GOT3 (cell line): ENCODE measurements around the gene RAD51B.

Source experiments
- DNase-seq: peaks from one replicate; lab custom pipeline; 2025; ENCODE audit warnings: mixed read lengths; lab: John Stamatoyannopoulos, UW

The RAD51B gene

DNA sequence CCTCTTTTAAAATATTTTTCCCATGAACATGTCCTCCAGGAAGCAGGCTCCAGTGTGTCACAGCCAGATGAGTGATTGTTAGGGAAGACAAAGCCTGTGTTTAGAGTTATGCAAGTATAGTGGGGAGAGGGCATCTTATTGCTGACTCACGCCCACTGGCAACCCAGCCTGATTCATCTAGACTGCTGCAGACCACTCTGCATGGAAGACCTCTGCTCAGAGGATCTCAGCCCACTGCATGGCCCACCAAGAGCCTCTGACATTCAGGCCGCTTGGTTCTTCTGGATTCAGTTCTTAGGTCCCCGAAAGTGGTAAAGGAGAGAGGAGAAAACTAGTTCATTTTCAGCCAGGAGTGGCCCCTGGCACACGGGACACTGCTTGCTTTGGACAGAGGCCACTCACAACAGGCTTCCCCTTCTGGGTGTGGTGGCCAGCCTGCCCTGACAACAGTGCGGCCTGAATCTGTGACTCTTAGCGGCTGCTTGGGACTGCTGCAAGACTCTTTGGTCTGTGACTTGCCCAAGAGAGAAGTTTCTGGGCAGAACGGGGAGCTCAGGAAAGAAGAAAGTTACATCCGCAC is 707.0 kb downstream of the RAD51B start:
- DNase-seq = no peak

DNA sequence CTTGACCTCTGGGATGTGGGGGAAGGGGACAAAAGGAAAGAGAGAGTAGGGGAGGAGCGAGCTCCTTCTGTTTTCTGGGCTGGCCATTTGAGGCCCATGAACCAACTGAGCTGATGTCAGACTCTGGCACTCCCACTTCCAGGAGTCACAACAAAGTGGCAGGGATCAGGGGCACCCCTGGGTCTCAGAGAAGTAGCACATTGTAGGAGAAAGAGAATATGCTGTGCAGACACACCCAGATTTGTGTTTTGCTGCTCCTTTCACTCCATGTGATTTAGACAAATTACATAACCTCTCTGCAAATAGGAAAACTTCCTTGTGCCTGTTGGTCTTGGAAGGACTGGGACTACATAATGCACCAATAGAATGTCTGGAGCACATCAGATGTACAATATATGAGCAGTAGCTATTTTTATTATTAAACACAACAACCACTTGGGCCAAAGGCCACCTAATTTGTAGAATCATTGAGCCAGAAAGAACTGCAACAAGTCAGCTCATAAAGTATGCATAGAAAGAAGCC is 707.8 kb downstream of the RAD51B start:
- no peak for DNase-seq

DNA sequence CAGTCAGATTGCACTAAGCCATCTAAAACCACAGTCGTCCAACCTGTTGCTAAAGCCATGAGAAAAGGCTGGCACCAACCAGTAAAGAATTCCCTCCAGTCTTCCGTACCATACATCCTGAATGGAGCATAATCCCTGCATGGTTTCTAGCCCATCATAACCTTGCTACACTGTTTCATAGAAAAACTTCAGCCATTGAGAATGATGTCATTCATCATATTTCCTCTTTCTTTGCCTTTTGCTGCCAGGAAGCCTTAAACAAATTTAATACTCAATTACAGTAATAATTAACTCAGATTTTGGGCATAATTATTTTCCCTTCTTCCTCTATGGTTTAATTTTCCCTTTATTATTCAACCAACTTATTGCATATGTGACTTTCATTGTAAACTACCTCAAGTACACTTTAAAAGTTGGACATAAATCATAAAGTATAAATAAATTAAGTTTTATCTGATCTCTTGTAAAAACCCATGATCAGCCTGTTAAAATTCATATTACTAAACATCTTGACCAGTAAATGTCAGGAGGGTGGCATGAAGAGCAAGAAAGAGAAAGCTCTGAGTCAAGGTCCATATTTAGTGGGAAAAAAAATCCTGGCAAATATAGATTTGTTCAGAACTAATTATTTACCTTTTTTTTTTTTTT is 708.6 kb downstream of the RAD51B start:
- DNase-seq = no peak

DNA sequence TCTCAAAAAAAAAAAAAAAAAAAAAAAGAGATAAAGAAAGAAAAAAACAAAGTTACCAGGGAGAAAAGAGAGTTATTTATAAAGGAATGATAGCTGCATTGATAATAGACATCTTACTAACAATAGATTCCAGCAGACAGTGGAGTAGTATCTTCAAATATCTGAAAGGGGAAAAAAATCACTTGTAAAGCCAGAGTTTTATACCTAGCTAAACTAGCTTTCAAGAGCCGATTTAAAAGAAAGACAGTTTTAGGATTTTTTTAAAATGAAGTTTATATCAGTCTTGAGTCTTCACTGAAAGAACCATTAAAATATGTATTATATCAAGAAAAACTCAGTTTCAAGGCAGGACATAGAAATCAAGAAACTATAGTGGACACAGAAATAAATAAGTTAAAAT is 710.9 kb downstream of the RAD51B start:
- DNase-seq = no peak

DNA sequence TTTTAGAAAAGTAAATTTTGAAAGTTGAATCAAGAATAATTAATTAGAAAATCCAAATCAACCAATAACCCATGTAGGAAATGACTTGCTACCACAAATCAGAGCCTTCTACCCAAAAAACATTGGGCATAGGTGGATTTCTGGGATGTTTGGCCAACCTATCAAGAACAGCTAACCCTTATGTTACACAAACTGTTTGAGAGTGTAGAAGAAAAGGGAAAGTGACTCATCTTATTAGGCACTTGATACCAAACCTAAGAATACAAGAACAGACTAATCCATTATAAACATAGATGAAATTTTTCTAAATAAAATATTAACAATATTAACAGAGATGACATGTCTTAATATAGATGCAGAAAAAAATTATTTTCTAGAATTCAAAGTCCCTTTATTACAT is 712.9 kb downstream of the RAD51B start:
- no peak for DNase-seq

DNA sequence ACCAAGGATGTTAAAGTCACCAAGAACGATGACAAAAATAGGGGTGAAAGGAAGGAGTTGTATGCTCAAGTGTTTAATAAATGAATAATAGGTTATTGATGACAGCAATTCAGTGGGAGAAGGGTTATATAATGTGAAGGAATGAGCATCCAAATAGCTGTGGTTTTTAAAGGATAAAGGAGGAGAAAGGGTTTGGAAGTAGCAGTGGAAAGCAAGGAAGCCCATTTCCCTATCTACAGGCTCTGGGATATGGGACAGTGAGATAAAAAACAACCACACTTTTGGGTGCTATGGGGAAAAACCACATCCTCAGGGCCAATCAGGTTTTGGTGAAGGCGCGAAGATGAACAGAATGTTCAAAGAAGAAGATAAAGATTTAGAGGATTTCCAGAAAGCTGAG is 714.7 kb downstream of the RAD51B start:
- no peak for DNase-seq

DNA sequence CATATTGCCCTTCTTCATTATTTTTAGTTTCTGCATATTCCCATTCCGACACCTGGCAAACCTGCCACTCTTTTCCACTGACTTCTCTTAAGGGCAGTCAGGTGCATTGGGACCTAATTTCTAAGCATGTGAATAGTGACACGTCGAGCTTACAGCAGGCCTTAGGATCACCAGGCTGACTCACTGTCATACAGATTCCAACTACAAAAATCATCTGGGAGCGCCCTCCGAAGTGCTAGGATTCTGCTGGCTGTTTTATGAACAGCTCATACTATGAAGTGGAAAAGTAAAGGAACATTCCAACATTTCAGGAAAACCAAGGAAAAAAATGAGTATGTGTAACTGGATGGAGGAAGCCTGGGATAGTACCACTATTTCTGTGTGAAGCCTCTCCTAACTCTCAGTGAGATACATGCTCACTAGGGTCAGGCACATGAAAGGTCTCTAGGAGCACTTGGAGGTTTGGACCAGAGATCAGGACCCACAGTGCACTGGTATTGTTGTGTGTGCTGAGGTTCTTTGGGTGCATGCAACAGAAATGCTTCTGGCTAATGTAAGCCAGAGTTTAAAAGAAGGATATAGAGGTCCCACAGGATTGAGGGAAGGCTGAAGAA is 715.9 kb downstream of the RAD51B start:
- no peak for DNase-seq

DNA sequence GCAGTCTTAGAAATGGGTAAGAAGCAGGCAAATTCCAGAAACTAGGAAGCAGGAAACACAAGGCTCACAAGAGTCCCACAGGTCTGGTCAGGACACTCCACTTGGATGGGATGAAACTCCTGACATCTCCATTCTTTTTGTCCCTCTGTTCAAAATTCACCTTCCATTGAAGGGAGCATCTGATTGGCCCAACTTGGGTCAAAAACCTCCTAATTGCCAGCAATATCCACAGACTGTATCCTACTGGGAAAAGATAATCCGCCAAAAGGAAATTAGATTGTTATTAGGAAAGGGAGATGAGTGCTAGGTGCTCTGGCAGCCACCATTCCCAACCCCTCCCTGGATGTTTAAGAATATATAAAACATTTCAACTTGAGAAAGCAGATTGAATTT is 716.4 kb downstream of the RAD51B start:
- no peak for DNase-seq

DNA sequence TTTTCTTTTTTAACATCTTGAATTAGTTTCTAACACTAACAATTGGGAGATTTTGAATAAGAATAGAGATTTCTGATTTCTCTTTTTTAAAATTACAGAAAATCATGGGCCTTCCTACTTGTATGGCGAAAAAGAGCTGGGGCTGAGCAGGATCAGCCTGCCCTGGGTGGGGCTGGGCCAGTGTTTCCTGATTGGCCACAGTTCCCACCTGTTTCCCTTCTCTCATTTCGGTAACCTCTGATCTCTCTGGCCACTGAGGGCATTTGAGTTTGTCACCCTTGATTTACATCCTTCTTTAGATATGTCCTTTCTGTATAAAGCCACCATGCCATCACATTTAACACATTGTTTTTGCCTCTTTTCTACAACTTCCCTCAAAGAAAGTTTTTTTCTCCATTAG is 719.1 kb downstream of the RAD51B start:
- DNase-seq = no peak

DNA sequence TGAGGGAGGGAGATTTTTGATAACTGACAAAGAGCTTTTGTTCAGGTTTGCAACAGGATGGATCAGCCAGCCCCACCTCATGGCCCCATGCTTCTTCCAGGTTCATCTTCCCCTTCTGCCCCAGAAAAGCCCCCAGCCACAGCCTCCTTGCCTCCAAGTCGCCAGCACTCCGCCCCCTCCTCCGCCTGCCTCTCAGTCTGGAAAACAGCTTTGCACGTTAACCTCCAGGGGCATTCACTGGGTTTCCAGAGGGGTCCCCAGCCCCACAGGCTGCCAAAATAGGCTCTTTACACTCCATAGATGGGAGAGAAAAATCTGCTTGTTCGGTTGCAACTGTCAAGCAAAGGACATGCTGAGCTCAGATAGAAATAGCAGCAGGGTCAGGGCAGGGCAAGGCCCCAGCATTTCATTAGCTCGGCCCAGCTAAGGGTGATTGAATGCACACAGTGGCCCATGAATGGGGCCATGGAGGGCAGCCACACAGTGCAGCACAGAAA is 719.7 kb downstream of the RAD51B start:
- DNase-seq = no peak

DNA sequence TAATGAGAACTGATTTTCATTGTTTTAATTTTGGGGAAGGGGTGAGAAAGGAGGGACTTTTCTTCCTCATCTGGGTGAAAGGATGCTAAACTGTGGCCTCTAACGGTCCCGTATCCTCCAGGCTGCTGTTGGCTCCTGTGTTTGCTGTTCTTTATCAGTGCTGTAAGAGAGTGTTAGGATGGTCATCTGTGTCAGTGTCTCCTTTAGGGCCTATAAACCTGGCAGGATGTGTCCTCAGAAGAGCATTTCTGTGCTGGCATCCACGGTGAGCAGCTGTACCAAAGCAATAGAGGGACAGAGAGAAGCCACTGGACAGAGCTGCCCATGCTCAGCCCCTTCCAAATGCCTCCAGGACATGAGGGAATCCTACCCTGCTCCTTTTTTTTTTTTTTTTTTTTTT is 720.2 kb downstream of the RAD51B start:
- no peak for DNase-seq

DNA sequence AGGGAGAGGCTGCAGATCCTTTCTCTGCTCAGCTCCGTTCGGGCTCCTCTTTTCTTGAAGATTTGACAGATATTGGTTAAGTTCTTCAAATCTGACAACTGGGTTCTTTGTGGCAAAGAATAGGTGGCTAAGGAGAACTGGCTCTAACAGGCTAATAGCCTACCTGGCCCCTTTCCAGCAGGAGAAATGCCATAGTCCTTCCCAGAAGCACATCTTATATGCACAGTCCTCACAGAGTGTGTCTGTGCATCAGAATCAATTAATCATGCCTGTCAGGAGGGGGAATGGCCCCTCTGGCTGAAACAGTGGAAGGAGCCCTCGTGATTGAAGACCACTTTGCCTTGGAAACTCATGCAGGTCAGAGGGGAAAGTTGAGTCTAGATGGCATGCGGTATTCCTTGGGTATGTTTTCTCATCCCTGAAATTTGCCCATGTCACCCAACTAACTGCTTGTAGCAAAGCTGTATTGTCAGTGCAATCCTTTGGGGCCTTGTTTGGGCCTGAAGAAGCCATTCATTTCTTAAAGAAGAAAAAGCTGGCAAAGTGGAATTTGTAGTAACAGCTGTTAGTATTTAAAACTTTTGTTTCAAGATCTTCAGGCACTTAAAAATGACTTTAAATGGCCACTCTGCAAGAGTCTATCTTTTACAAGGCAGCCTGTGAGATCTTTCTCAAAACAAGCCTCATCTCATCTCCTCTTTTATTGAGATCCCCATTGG is 721.8 kb downstream of the RAD51B start:
- no peak for DNase-seq

DNA sequence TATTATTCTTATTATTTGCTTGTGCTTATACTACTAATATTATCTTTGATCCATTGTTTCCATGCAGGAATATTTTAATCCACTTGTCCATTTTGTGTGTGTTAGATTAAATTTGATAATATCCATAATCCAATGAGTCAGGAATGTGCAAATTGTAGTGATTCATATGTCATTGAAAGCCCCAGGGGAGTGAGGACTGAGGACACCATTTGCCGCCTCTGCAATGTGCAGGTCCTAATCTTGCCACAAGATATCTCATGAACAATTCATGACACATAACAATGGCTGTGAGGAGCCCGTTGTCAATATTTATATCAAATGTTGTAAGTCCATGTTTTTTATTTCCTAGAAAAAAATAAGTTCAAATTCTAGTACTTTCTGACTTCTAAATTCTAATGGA is 722.8 kb downstream of the RAD51B start:
- no peak for DNase-seq

DNA sequence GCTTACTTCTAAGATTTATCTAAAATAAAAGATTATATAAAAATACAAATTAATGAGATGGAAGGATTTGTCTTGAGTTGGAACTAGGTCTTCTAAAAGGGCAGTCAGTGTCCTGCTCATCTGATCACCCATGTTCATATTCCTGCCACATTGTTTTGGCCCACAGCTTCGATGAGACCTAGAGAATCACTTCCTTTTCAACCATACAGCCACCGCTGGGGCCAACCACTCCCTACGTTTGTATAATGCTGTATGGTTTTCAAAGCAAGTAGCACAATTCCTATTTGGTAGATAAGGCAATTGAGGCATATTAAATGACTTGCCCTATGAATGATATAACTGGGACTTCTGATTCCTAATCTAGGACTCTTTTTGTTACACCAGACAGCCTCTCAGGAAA is 723.9 kb downstream of the RAD51B start:
- no peak for DNase-seq

DNA sequence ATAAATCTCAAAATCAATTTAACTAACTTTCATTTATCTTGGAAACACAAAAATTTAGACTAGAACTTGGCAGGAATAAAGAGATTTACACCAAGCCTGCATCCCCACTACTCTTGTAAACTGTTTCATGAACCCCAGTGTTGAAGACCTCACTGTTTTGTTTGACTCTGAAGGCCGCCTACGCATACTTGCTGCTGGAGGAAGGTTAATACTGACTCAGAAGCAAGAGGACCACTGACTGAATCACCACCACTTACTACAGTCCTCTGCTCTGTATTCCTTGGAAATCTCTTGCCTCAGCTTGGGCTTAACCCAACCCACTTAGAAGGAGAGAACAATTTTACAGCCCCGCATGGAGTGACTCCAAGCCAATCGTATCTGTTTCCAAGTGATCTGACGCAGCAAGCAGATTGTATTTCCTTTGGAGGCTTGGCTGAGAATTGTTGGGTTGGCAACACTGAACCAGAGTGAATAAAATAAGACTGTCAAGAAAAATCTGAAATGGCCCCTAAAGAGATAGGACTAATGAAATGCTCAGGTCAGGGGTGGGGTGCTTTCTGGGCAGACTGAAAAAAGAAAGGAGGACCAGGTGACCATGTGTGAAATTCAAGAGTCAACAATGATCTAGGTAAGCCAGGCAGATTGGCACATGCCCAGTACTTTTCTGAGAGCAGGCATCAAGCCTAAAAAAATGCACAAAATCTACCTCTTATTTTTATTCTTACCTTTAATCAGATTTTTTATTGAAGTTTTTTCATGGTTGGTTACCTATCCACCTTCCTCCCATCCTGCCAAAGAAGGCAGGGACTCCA is 724.7 kb downstream of the RAD51B start:
- DNase-seq = no peak

DNA sequence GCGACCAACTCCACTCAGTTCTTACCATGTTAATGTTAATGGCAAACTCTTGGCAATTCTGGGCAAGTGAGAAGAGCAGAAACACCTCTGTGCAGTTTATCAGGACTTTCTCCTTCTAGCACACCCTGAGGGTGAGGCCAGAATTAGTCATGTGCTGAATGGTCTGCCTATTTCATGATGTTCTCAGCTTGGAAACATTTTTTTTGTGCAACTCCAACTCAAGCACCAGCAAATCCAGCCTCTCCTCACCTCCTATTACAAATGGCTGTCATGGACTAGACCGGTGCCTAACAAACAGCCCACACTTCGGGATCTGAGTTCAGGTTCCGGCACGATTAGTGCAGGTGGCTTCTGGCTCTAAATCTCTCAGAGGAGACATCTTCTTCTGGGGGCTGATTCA is 727.3 kb downstream of the RAD51B start:
- no peak for DNase-seq

DNA sequence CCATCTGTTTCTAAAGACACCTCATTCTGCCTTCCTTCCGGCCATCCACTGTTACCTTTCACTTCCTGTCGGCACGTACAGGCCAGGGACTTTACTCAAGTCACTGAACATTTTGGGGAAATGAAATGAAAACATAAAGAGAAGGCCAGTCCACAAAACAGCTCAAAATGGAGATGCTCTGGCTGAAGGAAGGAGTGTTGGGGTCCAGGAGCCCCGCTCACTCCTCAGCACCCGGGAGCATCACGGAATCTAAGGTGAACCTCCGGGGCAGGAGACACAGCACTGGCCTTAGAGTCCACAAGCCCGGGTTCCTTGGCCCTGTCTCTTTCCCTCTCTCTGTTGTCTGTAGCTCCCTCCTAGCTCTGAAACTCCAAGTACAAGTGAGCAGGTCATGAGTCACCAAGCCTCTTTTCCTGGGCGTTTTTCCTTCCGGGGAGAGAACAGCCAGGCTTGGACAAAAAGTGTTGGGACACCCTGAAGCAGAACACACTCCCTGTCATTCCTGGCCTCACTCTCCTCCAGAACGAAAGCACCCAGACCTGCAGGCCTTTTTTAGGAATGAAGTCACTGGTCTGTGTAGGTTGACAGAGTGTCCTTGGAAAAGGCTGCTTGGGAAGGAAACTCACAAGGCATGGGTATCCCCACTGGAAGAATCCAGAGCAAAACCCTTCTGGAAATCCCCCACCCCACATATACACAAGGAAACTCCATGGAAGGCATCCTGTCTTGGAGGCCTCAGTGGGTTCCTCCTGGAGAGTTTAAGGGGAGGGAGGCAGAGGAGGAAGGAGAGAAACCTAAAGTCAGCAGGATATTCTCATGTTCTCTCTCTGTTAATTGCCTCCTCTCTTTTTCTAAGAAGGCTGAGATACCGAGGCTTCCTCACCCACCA is 728.0 kb downstream of the RAD51B start:
- DNase-seq = no peak

DNA sequence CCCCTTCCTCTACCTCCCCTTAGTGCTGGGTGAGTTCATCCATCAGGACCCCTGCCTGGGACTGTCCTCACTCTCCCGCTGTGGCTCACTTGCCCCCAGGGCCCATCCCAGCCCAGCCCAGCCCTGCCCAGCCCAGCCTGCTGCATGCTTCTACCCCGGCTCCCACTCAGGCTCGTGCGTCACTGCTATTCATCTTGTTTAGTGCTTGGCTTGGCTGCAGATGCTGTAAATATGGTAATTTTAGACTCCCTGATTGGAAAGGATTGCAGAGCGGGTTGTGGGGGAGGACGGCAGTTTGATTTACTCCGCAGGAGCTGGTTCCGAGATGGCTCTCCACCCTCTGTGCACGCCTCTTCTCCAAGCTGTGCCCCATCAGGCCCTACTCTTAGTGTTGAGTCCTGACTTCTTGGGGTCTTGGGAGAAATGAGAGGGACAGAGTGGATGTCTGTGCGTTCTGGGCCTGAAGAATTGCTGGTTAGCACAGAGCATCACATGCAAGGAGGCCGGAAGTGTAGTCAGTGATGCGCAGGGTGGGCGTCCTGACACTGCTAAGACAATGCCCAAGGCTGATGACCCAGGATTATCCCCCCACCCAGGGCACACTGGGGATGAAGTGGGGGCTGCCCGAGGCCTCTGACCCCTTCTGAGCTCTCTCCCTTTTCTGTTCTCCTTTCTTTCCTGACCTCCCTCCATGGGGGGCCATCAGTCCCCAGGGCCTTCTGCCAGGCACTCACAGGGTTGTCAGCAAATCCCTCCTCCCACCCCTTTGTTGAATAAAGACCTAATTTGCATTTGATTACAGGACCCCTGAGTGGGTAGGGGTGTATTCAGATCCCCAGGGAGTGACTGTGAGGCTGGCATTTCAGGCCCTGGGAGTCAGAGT is 728.9 kb downstream of the RAD51B start:
- DNase-seq = peak; percentile 3

DNA sequence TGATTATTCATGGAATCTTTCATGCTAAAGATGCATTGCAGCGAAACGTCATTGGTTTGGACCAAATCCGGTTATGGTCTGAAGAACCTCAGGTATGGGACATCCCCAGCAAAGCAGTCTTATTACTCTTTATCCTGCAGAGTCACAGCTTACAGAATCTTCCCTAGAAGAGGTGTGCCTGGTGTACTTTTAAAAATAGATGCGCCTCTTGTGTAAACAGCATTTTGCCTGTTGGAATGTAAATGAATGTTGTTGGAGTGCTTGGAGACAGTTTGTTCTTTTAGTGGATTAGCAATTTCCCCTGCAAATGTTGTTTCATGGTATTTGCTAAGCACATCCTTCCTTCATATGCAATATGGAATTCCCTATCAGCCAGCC is 730.7 kb downstream of the RAD51B start:
- no peak for DNase-seq
